ENCODE measurements around the gene KCNJ9. TPM values are rescaled to one million over a fixed set of nuclear protein-coding genes. Genes with fewer than 3 reads are reported as not detected.

The KCNJ9 gene
- total RNA-seq, 2 donors from 2014 or later = 0.95 TPM; not detected in 1

DNA sequence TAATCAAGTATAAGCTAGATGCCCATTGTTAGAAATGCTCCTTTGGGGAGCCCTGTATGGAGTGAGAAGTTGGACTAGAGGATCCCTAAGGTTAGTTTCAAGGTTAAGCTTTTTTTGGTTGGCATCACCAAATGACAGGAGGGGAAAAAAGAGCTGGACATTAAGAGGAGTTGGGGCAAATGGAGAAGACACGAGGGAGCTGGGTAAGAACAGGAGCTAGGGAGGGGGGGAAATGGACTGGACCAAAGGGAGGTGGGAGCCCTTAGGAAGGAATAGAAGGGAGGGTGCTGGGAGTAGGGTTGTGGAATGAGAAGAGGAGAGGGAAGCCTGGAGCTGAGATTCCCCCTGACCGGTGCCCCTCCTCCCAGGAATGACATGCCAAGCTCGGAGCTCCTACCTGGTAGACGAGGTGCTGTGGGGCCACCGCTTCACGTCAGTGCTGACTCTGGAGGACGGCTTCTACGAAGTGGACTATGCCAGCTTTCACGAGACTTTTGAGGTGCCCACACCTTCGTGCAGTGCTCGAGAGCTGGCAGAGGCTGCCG, 5.9 kb downstream of the KCNJ9 start:
- ATAC-seq (ENCODE audit: insufficient number of reproducible peaks, low FRiP score, low read depth) (no peak), DNase-seq (ENCODE audit: low spot score) (no peak)
- Histone ChIP-seq H3K4me3 (no peak overlapping the region), H3K4me1 (ENCODE audit: control insufficient read depth in 1 of 2, low read depth in 2 of 2) (peaks cover 18 to 33% of the 10 kb centered on the region in 2 donors), H3K27me3 (replicated peaks; ENCODE audit: insufficient read depth) (no peaks in the 10 kb centered on the region), H3K9me3 (no peaks in the 10 kb centered on the region), H3K27ac (peak overlapping the region; percentile 87 to 89), H3K36me3 (peaks cover 13% of the 10 kb centered on the region)
- TF ChIP-seq, protein P1, sequence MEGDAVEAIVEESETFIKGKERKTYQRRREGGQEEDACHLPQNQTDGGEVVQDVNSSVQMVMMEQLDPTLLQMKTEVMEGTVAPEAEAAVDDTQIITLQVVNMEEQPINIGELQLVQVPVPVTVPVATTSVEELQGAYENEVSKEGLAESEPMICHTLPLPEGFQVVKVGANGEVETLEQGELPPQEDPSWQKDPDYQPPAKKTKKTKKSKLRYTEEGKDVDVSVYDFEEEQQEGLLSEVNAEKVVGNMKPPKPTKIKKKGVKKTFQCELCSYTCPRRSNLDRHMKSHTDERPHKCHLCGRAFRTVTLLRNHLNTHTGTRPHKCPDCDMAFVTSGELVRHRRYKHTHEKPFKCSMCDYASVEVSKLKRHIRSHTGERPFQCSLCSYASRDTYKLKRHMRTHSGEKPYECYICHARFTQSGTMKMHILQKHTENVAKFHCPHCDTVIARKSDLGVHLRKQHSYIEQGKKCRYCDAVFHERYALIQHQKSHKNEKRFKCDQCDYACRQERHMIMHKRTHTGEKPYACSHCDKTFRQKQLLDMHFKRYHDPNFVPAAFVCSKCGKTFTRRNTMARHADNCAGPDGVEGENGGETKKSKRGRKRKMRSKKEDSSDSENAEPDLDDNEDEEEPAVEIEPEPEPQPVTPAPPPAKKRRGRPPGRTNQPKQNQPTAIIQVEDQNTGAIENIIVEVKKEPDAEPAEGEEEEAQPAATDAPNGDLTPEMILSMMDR (IDR thresholded peaks at IDR 0.05) = no peak

GRCh38 chr1:160089883-160090282, 8.5 kb downstream of the KCNJ9 start:
- H3K27ac ChIP-seq = no peak overlapping the region
- ATAC-seq (ENCODE audit: insufficient number of reproducible peaks, low FRiP score, low read depth) (no peak), DNase-seq (ENCODE audit: low spot score) (no peak)
- H3K27me3 ChIP-seq (replicated peaks; ENCODE audit: insufficient read depth) = no peaks in the 10 kb centered on the region
- no peaks in the 10 kb centered on the region for H3K9me3 ChIP-seq
- peaks cover 31% of the 10 kb centered on the region for H3K36me3 ChIP-seq
- H3K4me3 ChIP-seq = no peak overlapping the region
- peaks cover 13 to 29% of the 10 kb centered on the region in 2 donors for H3K4me1 ChIP-seq (ENCODE audit: control insufficient read depth in 1 of 2, low read depth in 2 of 2)
- TF ChIP-seq, protein P1 (IDR thresholded peaks at IDR 0.05) = no peak

GRCh38 chr1:160090760-160091159, 9.4 kb downstream of the KCNJ9 start:
- Histone ChIP-seq H3K27me3 (replicated peaks; ENCODE audit: insufficient read depth) (no peaks in the 10 kb centered on the region), H3K4me1 (ENCODE audit: control insufficient read depth in 1 of 2, low read depth in 2 of 2) (peaks cover 5 to 29% of the 10 kb centered on the region in 2 donors), H3K27ac (no peak overlapping the region), H3K9me3 (no peaks in the 10 kb centered on the region), H3K4me3 (no peak overlapping the region), H3K36me3 (peaks cover 31% of the 10 kb centered on the region)
- ATAC-seq (ENCODE audit: insufficient number of reproducible peaks, low FRiP score, low read depth) (no peak), DNase-seq (ENCODE audit: low spot score) (no peak)
- TF ChIP-seq, protein P1 (IDR thresholded peaks at IDR 0.05) = no peak

- H3K4me3 ChIP-seq = no peak overlapping the region
- peaks cover 31% of the 10 kb centered on the region for H3K36me3 ChIP-seq
- TF ChIP-seq, protein P1 (IDR thresholded peaks at IDR 0.05) = no peak
- H3K9me3 ChIP-seq = no peaks in the 10 kb centered on the region
- no peak overlapping the region for H3K27ac ChIP-seq
- no peak for ATAC-seq (ENCODE audit: insufficient number of reproducible peaks, low FRiP score, low read depth)
- H3K27me3 ChIP-seq (replicated peaks; ENCODE audit: insufficient read depth) = no peaks in the 10 kb centered on the region
- peaks cover 8 to 29% of the 10 kb centered on the region in 2 donors for H3K4me1 ChIP-seq (ENCODE audit: control insufficient read depth in 1 of 2, low read depth in 2 of 2)
- DNase-seq (ENCODE audit: low spot score) = no peak
These were observed 10.4 kb downstream of the KCNJ9 start for GRCh38 chr1:160091666-160092223.

- TF ChIP-seq, protein P1 (IDR thresholded peaks at IDR 0.05) = no peak
- Histone ChIP-seq H3K27me3 (replicated peaks; ENCODE audit: insufficient read depth) (no peaks in the 10 kb centered on the region), H3K27ac (no peak overlapping the region), H3K4me3 (no peak overlapping the region), H3K36me3 (peaks cover 31% of the 10 kb centered on the region), H3K9me3 (no peaks in the 10 kb centered on the region), H3K4me1 (ENCODE audit: control insufficient read depth in 1 of 2, low read depth in 2 of 2) (peaks cover 16 to 31% of the 10 kb centered on the region in 2 donors)
- no peak for DNase-seq (ENCODE audit: low spot score)
- no peak for ATAC-seq (ENCODE audit: insufficient number of reproducible peaks, low FRiP score, low read depth)
These were observed 11.2 kb downstream of the KCNJ9 start for GRCh38 chr1:160092366-160093068.

Data from thoracic aorta (tissue), 2 donors.